Ascending aorta (tissue), 2 donors: ENCODE measurements around the gene MYOZ2. TPM values are rescaled to one million over a fixed set of nuclear protein-coding genes. Genes with fewer than 3 reads are reported as not detected.
"Not testable (repeated sequence)": the region's sequence is repeated elsewhere in the genome, so short reads cannot be mapped to it uniquely, and the experiment has no call there.

Experiments
- DNase-seq, 2 donors: peaks; one replicate each; pipeline ENCODE4 v3.0.0-alpha.2; 2019; ENCODE audit warnings: low spot score in 2 of 2
- H3K27ac ChIP-seq, 2 donors: fragments of 200-600 bp; sonication (generic); one replicate each; pipeline ENCODE4 v1.5.1; 2016 to 2017; ENCODE audit warnings: mild to moderate bottlenecking in 1 of 2
- H3K27me3 ChIP-seq: fragments of 200-600 bp; sonication (generic); one replicate; pipeline ENCODE4 v1.5.1; 2017
- H3K36me3 ChIP-seq, 2 donors: fragments of 200-600 bp; sonication (generic); one replicate each; pipeline ENCODE4 v1.5.1; 2016
- H3K4me1 ChIP-seq, 2 donors: fragments of 200-600 bp; sonication (generic); one replicate each; pipeline ENCODE4 v1.5.1; 2016 to 2017; ENCODE audit warnings: mild to moderate bottlenecking in 1 of 2
- H3K4me3 ChIP-seq, 2 donors: fragments of 200-600 bp; sonication (generic); one replicate each; pipeline ENCODE4 v1.5.1; 2016 to 2017; ENCODE audit warnings: mild to moderate bottlenecking in 1 of 2
- H3K9me3 ChIP-seq, 2 donors: fragments of 200-600 bp; sonication (generic); one replicate each; pipeline ENCODE4 v1.5.1; 2016
- CTCF ChIP-seq, 3 experiments: fragments of 200-600 bp in 2 of 3; fragments of 450-650 bp in 1 of 3; sonication (generic) in 2 of 3; IDR thresholded peaks; one replicate each; pipeline ENCODE4 v1.5.1; 2016 to 2019; ENCODE audit warnings: antibody characterized with exemption in 3 of 3, mild to moderate bottlenecking in 1 of 3, moderate library complexity in 1 of 3
- intact Hi-C: fragments of 100-400 bp; cut with DNase I; formaldehyde crosslinking; loops from one replicate; pipeline ENCODE4 v1.15.1; 2023
- total RNA-seq: library from RNA; depleted of rRNA; stranded (reverse); fragments of >200 nt; gene quantifications from one replicate; pipeline ENCODE4 v1.1.0, GENCODE V29; 2016

MYOZ2 gene
- total RNA-seq, 1 donor from 2014 or later = 3.5 TPM

GRCh38 chr4:119151161-119151560, 15.5 kb downstream of the MYOZ2 start:
- H3K36me3 ChIP-seq = peaks cover 0 to 3% of the 10 kb centered on the region in 2 donors
- peaks cover 0 to 2% of the 10 kb centered on the region in 2 donors for H3K4me1 ChIP-seq
- H3K9me3 ChIP-seq = no peaks in the 10 kb centered on the region
- no peak overlapping the region for H3K4me3 ChIP-seq
- H3K27me3 ChIP-seq = no peaks in the 10 kb centered on the region
- peak overlapping the region; percentile 14 to 30 for H3K27ac ChIP-seq
- peak in 1 of 3 experiments; percentile 21 for TF ChIP-seq CTCF (IDR thresholded peaks at IDR 0.05)
- intact Hi-C loops = loop anchor here (2.0 to 5.0 kb wide), 3 partner anchors 62 to 131 kb away; partner anchors contain the start of gene USP53
- no peak for DNase-seq

GRCh38 chr4:119152741-119153140, 17.1 kb downstream of the MYOZ2 start:
- H3K27me3 ChIP-seq = no peaks in the 10 kb centered on the region
- H3K4me3 ChIP-seq = no peak overlapping the region
- H3K36me3 ChIP-seq = peaks cover 0 to 3% of the 10 kb centered on the region in 2 donors
- DNase-seq = no peak
- no peak for TF ChIP-seq CTCF (IDR thresholded peaks at IDR 0.05)
- no peak overlapping the region for H3K27ac ChIP-seq
- H3K9me3 ChIP-seq = no peaks in the 10 kb centered on the region
- intact Hi-C loops = loop anchor here (5.0 kb wide), 2 partner anchors 110 to 130 kb away; no protein-coding TSS in a partner anchor
- peaks cover 0 to 2% of the 10 kb centered on the region in 2 donors for H3K4me1 ChIP-seq

- no peak for TF ChIP-seq CTCF (IDR thresholded peaks at IDR 0.05)
- H3K27me3 ChIP-seq = no peaks in the 10 kb centered on the region
- H3K27ac ChIP-seq = no peak overlapping the region
- H3K4me3 ChIP-seq = no peak overlapping the region
- no peaks in the 10 kb centered on the region for H3K9me3 ChIP-seq
- H3K36me3 ChIP-seq = no peaks in the 10 kb centered on the region
- intact Hi-C loops = no loop called here
- no peak for DNase-seq
- H3K4me1 ChIP-seq = no peaks in the 10 kb centered on the region
Measured at GRCh38 chr4:119162174-119162573, 26.5 kb downstream of the MYOZ2 start.

- Histone ChIP-seq H3K9me3 (no peaks in the 10 kb centered on the region), H3K4me1 (no peaks in the 10 kb centered on the region), H3K4me3 (no peak overlapping the region), H3K36me3 (no peaks in the 10 kb centered on the region), H3K27ac (no peak overlapping the region), H3K27me3 (no peaks in the 10 kb centered on the region)
- no peak for DNase-seq
- intact Hi-C loops = no loop called here
- TF ChIP-seq CTCF (IDR thresholded peaks at IDR 0.05) = no peak
Measured at GRCh38 chr4:119165767-119166166, 30.1 kb downstream of the MYOZ2 start.

- intact Hi-C loops = no loop called here
- Histone ChIP-seq H3K9me3 (no peaks in the 10 kb centered on the region), H3K27me3 (no peaks in the 10 kb centered on the region), H3K4me3 (no peak overlapping the region), H3K4me1 (no peaks in the 10 kb centered on the region), H3K36me3 (no peaks in the 10 kb centered on the region), H3K27ac (no peak overlapping the region)
- no peak for TF ChIP-seq CTCF (IDR thresholded peaks at IDR 0.05)
- no peak for DNase-seq
Measured at GRCh38 chr4:119170195-119170594, 34.6 kb downstream of the MYOZ2 start.

GRCh38 chr4:119172223-119172622, 36.6 kb downstream of the MYOZ2 start:
- no peak for DNase-seq
- Histone ChIP-seq H3K36me3 (no peaks in the 10 kb centered on the region), H3K4me3 (no peak overlapping the region), H3K4me1 (no peaks in the 10 kb centered on the region), H3K9me3 (no peaks in the 10 kb centered on the region), H3K27me3 (no peaks in the 10 kb centered on the region), H3K27ac (no peak overlapping the region)
- intact Hi-C loops = no loop called here
- no peak for TF ChIP-seq CTCF (IDR thresholded peaks at IDR 0.05)

- intact Hi-C loops, H3K27me3 ChIP-seq, H3K4me3 ChIP-seq, H3K36me3 ChIP-seq, H3K4me1 ChIP-seq, DNase-seq, H3K9me3 ChIP-seq, H3K27ac ChIP-seq: not testable (repeated sequence)
Measured at GRCh38 chr4:119173729-119174361, 38.2 kb downstream of the MYOZ2 start.
